HG03469 (cell line): ENCODE measurements around the gene PRKAG2.
A peak's percentile ranks its signal among the peaks of the same experiment; 100 is the strongest.

Source experiments
- ATAC-seq: cut with Tn5 transposase; IDR thresholded peaks from one replicate; pipeline ENCODE4 v1.9.1; 2021; ENCODE audit warnings: mild to moderate bottlenecking, moderate library complexity, moderate number of reproducible peaks; ENCODE audit not compliant: unreplicated experiment

PRKAG2 gene

DNA sequence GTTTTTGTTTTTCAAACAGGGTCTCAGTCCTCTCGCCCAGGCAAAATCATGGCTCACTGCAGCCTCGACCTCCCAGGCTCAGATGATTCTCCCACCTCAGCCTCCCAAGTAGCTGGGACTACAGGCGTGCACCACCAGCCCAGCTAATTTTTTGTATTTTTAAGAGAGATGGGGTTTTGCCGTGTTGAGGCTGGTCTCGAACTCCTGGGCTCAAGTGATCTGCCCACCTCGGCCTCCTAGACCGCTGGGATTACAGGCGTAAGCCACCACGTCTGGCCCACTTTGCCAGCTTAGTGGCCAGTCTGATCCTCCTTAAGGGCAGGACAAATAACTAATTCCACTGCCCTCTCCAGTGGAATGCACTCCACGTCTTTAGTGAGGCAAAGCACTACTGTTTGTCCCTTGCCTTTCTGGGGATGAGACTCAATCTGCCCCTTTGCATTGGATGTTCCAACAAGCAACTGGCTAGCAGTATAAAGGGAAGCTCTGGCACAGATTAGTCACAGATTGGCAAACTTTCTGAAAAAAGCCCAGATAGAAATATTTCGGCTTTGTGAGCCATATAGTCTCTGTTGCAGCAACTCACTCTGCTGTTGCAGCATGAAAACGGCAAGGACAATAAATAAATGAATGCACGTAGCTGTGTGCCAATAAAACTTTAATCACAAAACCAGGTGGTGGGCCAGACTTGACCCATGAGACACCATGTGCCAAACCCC, 213.4 kb downstream of the PRKAG2 start:
- ATAC-seq = no peak

DNA sequence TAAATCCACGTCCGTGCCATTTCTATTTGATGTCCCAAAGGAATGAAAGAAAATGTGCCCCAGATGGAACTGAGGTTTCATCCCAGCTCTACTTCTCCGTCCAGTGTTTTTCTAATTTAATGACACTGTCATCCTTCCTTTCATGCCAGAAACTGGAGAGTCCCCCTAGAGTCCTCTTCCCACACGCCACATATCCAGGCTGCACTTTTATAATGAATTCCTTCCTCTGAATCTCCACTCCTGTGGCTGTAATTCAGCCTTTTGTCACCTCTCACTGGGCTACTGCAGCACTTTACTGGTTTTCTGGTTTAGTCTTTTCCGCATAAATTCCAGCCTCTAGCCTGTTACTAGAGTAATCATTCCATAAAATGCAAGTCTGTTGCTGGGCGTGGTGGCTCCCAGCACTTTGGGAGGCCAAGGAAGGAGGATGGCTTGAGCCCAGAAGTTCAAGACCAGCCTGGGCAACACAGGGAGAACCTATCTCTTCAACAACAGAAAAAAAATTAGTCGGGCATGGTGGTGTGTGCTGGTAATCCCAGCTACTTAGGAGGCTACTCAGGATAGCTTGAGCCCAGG, 214.6 kb downstream of the PRKAG2 start:
- no peak for ATAC-seq

DNA sequence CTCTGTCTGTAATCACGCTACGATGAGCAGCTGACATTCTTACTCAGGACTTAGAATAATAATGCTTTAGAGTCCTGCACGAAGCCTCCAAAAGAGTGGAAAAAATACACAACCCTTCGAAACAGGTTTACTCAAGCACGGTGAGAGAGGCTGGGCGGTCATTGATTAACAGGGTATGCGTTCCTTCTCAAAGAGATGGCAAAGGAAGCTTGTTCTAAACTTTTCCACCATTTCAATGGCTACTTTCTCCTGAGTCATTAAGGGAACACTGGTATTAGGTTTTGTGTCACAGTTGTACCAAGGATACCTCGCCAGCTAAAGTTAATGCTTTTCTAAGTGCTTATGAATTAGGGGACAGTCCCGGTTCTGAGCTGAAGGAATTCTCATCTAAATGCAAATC, 215.3 kb downstream of the PRKAG2 start:
- no peak for ATAC-seq

DNA sequence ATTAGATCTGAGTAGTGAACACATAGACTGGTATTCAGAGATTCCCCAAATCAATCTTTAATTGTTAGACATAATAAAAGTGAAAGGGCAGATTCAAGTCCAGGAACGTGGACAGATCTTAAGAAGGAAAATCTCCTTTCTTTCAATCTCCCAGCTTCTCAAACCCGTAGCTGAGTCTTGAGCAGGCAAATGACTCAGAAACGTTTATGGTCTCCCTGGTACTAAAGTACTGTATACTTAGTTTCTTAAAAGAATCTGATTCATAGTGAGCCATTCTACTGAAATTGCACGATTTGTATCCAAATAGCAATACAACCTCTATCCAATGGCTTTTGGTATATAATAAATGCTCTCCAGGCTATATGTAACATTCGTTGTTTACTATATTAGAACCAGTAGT, 216.8 kb downstream of the PRKAG2 start:
- no peak for ATAC-seq

DNA sequence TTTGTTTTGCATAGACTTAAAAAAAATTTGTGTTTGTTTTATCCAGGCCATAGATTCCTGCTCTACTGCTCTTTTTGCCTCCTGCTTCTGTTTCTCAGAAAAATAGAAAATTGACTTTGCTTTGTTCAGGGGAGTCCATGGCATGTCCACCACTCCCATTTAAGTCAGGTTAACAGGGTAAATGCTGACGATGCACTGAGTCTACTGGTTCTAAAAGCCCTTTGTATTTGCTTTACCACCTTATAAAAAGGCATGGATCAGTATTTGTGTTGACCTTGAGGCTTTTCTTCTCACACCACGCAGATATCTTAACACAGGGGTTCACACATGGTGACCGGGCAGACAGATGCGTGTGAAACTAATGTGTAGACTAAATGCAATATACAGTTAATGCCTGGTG, 217.7 kb downstream of the PRKAG2 start:
- ATAC-seq = no peak

DNA sequence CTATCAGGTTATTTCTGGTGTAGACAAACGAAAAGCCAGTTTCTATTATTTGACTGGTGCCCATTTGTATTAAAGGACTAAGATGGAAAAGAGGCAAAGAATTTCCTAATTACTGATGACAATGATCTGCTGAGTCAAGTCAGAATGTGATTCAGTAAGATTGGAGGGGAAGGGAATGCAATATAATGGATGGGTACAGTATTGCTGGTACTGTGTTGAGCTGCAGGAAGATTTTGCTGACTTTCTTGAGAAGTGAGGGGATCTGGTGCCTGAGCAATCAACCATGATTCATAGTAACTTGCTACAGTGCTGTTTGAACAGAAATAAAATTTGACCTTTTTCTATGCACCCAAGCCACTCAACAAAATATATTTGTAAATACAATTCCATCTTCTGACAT, 218.1 kb downstream of the PRKAG2 start:
- no peak for ATAC-seq

DNA sequence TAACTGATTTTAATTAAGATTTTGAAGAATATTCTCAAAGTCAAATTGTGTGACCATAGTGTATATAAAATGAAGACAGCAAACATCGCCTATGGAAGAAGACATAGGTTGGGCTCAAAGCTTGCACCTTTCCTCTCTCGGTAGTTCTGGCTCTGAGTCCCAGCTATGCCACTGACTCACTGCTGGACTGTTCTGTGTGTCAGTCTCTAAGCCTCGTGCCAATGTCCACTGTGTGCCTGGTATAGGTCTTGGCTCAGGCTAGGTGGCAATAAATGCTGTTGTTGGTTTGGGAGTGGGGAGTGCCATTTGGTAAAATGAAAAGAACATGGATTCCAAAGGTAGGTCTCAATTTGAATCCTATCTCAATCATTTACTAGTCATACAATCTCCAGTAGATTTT, 219.7 kb downstream of the PRKAG2 start:
- no peak for ATAC-seq

DNA sequence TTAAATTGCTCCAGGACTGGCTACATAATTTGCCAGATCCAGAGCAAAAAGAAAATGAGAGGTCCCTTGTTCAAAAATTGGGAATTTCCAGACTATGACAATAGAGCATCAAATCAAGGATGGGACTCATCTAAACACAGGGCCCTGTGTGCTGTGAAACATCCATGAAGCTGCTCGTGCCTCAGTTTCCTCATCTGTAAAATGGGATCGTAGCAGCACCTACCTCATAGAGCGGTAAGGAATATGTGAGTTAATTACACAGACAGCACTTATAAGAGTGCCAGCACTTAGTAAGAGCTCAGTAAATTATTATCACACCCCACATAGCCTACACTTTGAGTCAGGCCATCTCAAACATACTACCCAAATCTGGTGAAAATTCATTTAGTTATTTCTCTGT, 221.4 kb downstream of the PRKAG2 start:
- ATAC-seq = no peak

DNA sequence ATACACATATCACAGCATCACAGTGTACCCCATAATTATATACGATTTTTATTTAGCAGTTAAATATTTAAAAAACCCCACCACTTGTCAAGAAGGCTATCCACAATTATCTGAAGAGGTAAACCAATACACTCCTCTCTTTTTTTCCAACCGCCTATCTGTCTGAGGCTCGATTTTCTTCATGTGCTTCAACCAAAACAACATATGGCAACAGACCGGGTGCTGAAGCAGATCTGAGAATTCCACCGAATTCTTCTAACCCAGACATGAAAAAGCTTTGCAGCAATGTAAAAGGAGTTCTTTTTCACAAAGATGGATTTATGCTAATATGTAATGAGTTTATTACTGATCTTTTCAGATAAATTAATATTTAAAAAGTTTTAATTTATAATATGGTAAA, 224.8 kb downstream of the PRKAG2 start:
- ATAC-seq = no peak

DNA sequence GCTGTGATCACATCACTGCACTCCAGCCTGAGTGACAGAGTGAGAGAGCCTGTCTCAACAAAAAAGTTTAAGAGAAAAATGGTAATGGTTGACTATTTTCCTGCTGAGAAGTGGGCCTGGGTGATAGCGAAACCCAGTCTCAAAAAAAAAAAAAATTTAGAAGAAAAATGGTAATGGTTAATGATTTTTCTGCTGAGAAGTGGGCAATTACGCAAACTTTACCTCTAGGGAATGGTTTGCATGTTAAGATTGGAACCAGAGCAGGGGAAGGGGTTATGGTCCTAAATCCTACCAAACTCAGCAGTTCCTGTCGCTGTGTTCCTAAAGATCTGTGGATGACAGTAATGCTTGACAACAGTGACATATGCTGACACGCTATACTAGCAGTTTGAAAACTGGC, 226.8 kb downstream of the PRKAG2 start:
- no peak for ATAC-seq

DNA sequence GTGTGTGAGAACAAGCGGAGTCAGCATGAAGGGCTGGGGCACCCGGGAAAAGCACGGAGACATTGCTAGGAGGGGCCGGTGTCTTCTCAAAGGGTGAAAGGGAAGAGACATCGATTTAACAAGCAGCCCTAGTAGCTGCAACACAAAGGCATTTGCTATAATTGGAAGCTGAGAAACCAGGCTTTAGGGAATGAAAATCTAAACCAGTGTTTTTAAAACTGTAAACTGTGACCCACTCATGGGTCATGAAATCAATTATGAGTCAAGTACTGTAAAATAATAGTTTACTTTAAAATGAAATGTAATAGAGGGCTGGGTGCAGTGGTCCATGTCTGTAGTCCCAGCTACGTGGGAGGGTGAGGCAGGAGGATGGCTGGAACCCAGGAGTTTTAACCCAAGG, 228.5 kb downstream of the PRKAG2 start:
- ATAC-seq = no peak

DNA sequence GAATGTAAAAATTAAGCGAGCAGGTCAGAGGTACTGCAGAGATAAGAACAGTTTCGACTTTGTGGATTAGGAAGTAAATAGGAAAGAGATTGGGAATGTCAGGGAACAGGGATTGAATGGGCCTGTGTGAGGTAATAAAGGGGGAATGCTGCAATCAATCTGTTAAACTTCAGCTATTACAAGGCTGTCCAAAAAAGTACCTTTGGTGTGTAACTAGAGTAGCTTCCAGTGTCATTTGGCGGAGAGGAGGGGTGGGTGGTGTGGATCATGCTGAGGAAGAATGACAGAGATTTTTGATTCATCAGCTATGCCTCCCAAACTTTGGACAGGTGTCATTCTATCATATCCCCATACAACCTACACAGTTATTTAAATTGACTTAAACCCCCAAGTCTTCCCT, 229.0 kb downstream of the PRKAG2 start:
- ATAC-seq = no peak

DNA sequence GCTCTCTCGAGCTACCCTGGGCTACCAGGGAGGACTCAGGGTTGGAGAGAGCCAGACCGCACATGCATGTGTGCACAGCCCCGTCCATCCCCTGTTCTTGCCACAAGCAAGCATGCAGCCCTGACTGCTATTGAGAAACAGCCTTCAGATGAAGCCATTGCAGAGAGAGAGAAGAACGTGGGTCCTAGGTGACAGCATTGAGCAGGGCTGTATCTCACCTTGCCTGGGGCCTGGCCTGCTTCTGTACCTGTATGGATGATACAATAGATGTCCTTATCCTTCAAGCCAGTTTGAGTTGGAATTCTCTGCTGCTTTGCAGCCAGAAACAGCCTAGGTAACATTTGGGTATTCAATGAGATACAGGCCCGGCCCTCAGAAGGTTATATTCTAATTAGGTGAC, 229.9 kb downstream of the PRKAG2 start:
- ATAC-seq = no peak

DNA sequence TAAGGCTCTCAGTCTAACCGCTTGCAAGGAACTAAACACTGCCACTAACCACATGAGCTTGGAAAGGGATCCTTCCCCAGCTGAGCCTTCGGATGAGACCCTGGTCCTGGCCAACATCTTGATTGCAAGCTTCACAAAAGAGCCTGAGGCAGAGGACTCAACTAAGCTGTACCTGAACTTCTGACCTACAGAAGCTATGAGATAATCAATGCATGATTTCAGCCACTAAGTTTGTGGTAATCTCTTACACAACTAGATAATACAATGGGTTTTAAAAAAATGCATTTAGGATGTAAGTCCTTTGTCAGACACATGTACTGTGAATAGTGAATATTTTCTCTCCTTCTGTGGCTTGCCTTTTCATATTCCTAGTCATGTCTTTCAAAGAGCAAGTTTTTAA, 231.6 kb downstream of the PRKAG2 start:
- ATAC-seq = no peak

DNA sequence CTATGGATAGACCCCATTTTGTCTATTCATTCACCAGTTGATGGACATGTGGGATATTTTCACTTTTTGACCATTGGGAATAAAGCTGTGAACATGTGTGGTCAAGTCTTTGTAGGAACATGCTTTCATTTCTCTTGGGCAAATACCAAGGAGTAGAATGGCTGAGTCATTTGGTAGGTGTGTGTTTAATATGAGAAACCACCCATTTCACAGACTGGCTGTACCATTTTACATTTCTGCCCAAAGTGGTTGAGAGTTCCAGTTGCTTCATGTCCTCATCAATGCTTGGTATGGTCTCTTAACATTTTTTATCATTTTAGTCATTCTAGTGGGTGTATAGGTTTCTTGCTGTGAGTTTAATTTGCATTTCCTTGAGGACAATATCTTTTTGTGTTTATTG, 232.4 kb downstream of the PRKAG2 start:
- no peak for ATAC-seq

DNA sequence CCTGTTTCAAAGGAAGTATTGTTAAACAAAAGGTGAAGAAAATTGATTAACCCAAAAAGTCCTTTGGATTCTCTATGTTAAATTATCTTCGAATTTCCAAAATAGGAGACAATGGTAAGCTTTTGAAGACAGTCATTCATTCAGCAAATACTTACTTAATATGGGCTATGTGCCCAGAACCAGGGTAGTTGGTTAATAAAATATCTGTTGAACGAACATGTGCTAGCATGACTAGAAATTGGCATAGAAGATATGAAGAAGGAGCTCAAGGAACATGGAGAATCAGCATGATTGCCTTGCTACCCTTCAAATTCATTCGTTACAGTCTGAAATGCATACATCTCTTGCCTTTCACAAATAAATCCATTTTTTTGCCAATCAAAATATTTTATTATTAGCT, 234.2 kb downstream of the PRKAG2 start:
- ATAC-seq = no peak

DNA sequence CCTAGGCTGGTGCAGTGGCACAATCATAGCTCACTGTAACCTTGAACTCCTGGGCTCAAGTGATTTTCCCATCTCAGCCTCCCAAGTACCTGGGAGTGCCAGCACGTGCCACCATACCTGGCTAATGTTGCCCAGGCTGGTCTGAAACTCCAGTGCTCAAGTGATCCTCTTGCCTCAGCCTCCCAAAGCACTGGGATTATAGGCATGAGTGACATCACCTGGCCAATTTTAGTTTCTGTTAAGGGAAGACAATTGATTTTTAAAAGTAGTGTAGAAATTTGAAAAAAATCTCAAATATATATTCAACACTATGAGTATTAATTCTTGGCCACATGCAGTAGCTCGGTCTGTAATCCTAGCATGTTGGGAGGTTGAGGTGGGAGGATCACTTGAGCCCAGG, 235.3 kb downstream of the PRKAG2 start:
- ATAC-seq = no peak

DNA sequence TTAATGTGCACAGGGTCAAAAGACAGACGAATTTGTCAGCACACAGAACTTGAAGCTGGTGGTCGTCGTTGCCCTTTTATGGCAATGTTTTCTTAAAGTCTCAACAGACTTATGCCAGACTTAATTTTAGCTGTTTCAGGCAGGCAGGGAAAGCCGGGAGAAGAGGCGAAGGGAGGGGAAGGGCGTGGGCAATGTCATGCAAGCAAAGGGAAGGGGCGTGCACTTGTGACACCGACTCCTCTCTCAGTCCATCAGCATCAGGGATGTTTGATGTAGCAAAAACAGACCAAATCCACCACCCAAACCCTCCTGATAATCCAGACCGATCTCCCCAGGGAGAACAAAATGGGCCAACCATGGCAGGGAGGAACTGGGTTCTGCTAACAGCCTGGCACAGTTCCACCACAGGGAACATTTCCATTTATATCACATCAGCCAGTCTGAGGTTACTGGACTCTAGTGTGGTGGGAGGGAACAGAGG, 239.1 kb downstream of the PRKAG2 start:
- ATAC-seq = no peak

DNA sequence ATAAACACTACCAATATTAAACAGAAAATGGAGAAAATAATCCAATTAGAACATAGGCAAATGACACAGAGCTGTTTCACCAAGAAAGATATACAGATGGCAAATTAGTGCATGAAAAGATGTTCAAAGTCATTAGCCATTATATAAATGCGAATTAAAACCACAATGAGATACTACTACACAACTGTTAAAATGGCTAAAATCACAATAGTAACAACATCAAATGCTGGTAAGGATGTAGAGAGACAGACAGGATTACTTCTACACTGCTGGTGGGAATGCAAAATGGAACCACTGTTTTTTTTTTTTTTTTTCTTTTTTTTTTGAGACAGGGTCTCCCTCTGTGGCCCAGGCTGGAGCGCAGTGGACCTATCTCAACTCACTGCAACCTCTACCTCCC, 242.3 kb downstream of the PRKAG2 start:
- no peak for ATAC-seq

DNA sequence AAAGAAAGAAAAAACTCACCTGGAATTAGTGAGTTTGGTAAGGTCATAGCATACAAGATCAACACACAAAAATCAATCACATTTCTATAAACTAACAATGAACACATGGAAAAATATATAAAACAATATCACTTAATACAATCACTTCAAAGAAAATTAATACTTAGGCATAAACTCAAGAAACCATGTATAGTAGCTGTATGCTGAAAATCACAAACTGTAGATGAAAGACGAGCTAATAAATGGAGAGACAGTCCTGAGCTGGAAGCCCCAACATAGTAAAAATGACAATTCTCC, 243.5 kb downstream of the PRKAG2 start:
- no peak for ATAC-seq

DNA sequence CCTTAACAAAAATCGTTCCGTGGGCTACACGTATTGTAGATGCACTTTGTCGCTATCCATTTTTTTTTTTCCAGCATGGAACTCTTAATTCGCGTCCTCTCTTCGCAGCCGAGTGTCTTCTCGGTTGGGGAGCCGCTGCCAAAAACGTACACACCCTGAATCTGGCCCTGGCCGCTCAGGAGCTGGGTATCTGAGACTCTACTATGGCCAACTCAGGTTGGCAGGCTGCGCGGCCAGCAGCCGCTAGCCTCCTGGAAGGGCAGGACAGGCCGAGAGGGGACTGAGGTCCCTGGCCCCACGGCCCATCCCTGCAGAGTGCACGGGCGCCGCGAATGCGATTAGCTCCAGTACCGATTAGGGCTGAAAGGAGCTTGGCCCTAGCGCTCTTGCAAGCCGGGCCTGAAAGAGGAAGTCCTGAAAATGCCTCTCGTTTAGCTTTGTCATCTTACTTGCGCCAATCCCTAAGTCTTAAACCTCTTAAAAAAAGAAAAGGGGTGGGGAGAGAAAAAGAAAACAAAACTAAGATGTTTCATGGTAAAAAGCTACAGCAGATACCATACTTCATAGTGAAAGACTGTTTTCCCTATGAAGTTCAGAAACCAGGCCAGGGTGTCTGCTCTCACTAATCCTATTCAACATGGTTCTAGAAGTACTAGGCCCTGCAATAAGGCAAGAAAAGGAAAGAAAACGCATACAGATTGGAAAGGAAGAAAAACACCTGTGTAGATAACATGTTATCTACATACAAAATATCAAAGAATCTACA, 244.0 kb downstream of the PRKAG2 start:
- peak; percentile 45 for ATAC-seq
